ENCODE results near the gene PTPRG.

DNA sequence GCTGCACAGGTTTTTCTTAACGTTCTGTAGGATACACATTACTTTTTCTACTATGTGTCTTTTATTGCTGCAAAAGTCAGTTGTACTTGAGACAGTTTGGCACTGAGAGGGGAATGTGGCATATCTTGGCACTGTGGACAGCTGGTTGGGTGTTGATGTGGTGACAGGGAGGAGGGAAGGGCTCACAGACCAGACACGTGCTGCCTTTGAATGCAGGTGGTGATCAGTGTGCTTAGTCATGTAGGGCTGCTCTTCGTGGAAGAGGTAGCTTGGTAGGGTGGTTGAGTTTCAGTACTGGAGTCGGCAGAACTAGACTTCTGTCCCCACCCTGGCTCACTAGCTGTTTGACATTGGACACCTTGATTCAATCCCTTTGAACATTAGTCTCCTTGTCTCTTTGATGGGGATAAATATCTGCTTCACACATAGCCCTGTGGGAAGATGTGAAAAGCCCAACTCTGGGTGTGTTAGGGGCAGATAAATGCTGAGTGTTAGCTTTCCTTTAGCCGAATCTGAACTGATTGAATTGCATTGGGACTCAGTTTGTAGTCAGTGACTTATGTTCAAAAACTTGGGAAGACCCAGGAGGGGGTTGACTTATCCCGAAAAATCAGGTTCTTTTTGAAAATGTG lies 108.4 kb downstream of the PTPRG start:
- TF ChIP-seq, protein P1, sequence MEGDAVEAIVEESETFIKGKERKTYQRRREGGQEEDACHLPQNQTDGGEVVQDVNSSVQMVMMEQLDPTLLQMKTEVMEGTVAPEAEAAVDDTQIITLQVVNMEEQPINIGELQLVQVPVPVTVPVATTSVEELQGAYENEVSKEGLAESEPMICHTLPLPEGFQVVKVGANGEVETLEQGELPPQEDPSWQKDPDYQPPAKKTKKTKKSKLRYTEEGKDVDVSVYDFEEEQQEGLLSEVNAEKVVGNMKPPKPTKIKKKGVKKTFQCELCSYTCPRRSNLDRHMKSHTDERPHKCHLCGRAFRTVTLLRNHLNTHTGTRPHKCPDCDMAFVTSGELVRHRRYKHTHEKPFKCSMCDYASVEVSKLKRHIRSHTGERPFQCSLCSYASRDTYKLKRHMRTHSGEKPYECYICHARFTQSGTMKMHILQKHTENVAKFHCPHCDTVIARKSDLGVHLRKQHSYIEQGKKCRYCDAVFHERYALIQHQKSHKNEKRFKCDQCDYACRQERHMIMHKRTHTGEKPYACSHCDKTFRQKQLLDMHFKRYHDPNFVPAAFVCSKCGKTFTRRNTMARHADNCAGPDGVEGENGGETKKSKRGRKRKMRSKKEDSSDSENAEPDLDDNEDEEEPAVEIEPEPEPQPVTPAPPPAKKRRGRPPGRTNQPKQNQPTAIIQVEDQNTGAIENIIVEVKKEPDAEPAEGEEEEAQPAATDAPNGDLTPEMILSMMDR (IDR thresholded peaks at IDR 0.05; ENCODE audit: poor library complexity), result no peak
- no peak for TF ChIP-seq EZH2 (IDR thresholded peaks at IDR 0.05; ENCODE audit: borderline replicate concordance)
